ENCODE results near the gene UBTD2. TPM values are rescaled to one million over a fixed set of nuclear protein-coding genes. Genes with fewer than 3 reads are reported as not detected.

The UBTD2 gene
- total RNA-seq, 3 donors from 2014 or later (not counting 1 experiment from before 2014, with no cell fraction given), result 1.7 to 3.3 (median 2.6) TPM

GRCh38 chr5:172162323-172162986 is 121.1 kb downstream of the UBTD2 start:
- Mint-ChIP-seq H3K27me3 (ENCODE audit: low read depth in 2 of 2) (no peaks in the 10 kb centered on the region), H3K9me3 (no peaks in the 10 kb centered on the region), H3K36me3 (no peaks in the 10 kb centered on the region), H3K4me1 (peaks cover 64 to 86% of the 10 kb centered on the region in 2 donors), H3K27ac (peak overlapping the region; percentile 82 to 98), H3K4me3 (peak overlapping the region; percentile 21)
- no peak for DNase-seq
- Histone ChIP-seq H3K27me3 (ENCODE audit: control insufficient read depth, insufficient read depth, low read length) (no peaks in the 10 kb centered on the region), H3K4me1 (ENCODE audit: control insufficient read depth, insufficient read depth, low read length) (peaks cover 84% of the 10 kb centered on the region), H3K36me3 (ENCODE audit: control insufficient read depth, insufficient read depth, low read length) (peaks cover 33% of the 10 kb centered on the region), H3K27ac (ENCODE audit: low read length) (peak overlapping the region; percentile 0), H3K4me3 (ENCODE audit: low read length) (no peak overlapping the region), H3K9me3 (ENCODE audit: control insufficient read depth, insufficient read depth, low read length) (no peaks in the 10 kb centered on the region)
- WGBS (ENCODE audit: insufficient coverage), result 72% methylated on average over 5 of the region's 5 CpGs
- no peak for TF ChIP-seq CTCF (IDR thresholded peaks at IDR 0.05)
- intact Hi-C loops (cut with micrococcal nuclease), result loop anchor here (2.0 kb wide), 1 partner anchor 18 kb away; no protein-coding TSS in a partner anchor
- ATAC-seq, result no peak

DNA sequence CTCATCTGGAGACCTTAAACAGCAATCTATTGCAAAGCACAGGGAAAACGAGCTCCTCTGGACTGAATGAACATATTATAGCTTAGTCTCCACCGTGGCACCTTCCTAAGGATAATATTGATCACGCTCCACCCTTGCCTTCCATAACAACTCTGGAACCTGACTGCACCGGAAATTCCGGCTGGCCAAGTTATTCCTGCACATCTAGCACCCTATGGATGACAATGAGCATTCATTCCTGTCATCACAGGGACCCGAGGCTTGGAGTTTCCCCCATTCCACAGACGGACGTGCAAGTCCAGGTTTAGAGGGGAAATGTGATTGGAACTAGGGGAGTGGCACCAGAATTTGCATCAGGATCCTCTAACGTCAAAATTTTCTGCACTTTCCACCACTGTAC is 123.1 kb downstream of the UBTD2 start:
- H3K36me3 Mint-ChIP-seq, result peaks cover 7% of the 10 kb centered on the region
- H3K27me3 Mint-ChIP-seq (ENCODE audit: low read depth in 2 of 2), result no peaks in the 10 kb centered on the region
- Histone ChIP-seq H3K9me3 (ENCODE audit: control insufficient read depth, insufficient read depth, low read length) (no peaks in the 10 kb centered on the region), H3K4me1 (ENCODE audit: control insufficient read depth, insufficient read depth, low read length) (peaks cover 78% of the 10 kb centered on the region), H3K4me3 (ENCODE audit: low read length) (no peak overlapping the region), H3K27me3 (ENCODE audit: control insufficient read depth, insufficient read depth, low read length) (no peaks in the 10 kb centered on the region), H3K36me3 (ENCODE audit: control insufficient read depth, insufficient read depth, low read length) (peaks cover 34% of the 10 kb centered on the region), H3K27ac (ENCODE audit: low read length) (peak overlapping the region; percentile 20)
- intact Hi-C loops (cut with micrococcal nuclease), result no loop called here
- DNase-seq (no peak), ATAC-seq (no peak)
- peak overlapping the region; percentile 82 to 98 for H3K27ac Mint-ChIP-seq
- no peak for TF ChIP-seq CTCF (IDR thresholded peaks at IDR 0.05)
- WGBS (ENCODE audit: insufficient coverage), result 79% methylated on average over 9 of the region's 9 CpGs
- H3K9me3 Mint-ChIP-seq, result no peaks in the 10 kb centered on the region
- peaks cover 64 to 84% of the 10 kb centered on the region in 2 donors for H3K4me1 Mint-ChIP-seq
- H3K4me3 Mint-ChIP-seq, result peak overlapping the region; percentile 62

Other genes with a start within 250 kb of the UBTD2 start
- 100 to 1,000 TPM; 705 to 879 (median 783) TPM for gene STK10, start 95.5 kb downstream of the UBTD2 start, total RNA-seq
- gene EFCAB9, start 89.6 kb downstream of the UBTD2 start, total RNA-seq, result not detected
- gene SH3PXD2B, start 170.8 kb upstream of the UBTD2 start, total RNA-seq, result under 1 TPM in 2 of 3 donors, not detected in 1; 0.25 to 0.35 TPM

Measured in natural killer cell (primary cell).